LoVo (cell line): ENCODE data around the gene FREM3.
A peak's percentile ranks its signal among the peaks of the same experiment; 100 is the strongest.
"Not testable (repeated sequence)": the region's sequence is repeated elsewhere in the genome, so short reads cannot be mapped to it uniquely, and the experiment has no call there.

ENCODE experiments used
- DNase-seq: peaks from one replicate; pipeline ENCODE4 v3.0.0-alpha.2; 2016; ENCODE audit warnings: low spot score

FREM3 gene

GRCh38 chr4:143581331-143581946, 119.0 kb downstream of the FREM3 start:
- no peak for DNase-seq

- DNase-seq = no peak
Observed at GRCh38 chr4:143575331-143575730, 125.1 kb downstream of the FREM3 start.

GRCh38 chr4:143564472-143564871, 136.0 kb downstream of the FREM3 start:
- DNase-seq = no peak

GRCh38 chr4:143559757-143560147, 140.7 kb downstream of the FREM3 start:
- no peak for DNase-seq

- peak; percentile 58 for DNase-seq
Observed at GRCh38 chr4:143558823-143559756, 141.4 kb downstream of the FREM3 start.

- no peak for DNase-seq
Observed at GRCh38 chr4:143558286-143558685, 142.2 kb downstream of the FREM3 start.

- no peak for DNase-seq
Observed at GRCh38 chr4:143555676-143556075, 144.8 kb downstream of the FREM3 start.

GRCh38 chr4:143554728-143555597, 145.5 kb downstream of the FREM3 start:
- DNase-seq = no peak

GRCh38 chr4:143549928-143550327, 150.5 kb downstream of the FREM3 start:
- DNase-seq = no peak

GRCh38 chr4:143539670-143540023, 160.8 kb downstream of the FREM3 start:
- DNase-seq = no peak

GRCh38 chr4:143538979-143539669, 161.4 kb downstream of the FREM3 start:
- DNase-seq = no peak

- DNase-seq = no peak
Observed at GRCh38 chr4:143531788-143532491, 168.5 kb downstream of the FREM3 start.

GRCh38 chr4:143531380-143531779, 169.1 kb downstream of the FREM3 start:
- no peak for DNase-seq

GRCh38 chr4:143528046-143528445, 172.4 kb downstream of the FREM3 start:
- DNase-seq = not testable (repeated sequence)
